Measurements from ENCODE around the gene UPF2.

The UPF2 gene

DNA sequence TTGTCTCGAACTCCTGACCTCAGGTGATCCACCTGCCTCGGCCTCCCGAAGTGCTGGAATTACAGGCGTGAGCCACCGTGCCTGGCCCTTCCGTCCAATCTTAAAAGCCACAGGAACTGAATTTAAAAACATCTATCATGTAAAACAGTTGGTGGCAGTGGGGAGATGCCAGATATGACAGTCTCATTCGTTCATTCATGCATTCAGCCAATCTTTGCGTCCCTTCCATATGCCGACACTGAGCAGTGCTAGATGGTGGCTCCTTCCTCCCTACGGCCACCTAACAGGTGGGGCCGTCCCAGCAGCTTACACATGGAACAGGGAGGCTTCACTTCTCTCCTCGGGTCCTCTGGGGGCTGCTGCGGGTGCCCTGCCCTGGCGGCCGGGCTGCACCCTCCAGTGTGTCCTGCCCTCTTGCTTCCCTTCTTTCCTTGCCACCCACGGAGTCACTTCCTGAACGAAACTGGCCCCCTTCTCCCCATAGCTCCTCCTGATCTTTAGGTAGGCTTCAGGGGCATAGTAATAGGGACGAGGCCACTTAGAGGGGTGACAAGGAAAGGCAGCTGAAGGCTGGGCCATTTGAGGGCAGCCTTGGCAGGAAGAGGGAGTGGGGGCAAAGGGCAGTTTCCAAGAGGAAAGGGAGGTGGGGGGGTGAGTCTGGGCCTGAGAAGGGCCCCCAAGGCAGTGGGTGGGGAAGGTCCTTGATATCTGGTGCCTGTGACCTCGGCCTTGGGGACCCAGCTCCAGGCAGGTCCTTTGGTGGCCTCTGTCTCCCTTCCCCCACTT lies 165.6 kb downstream of the UPF2 start:
- FAIRE-seq = no peak
- no peak for DNase-seq (ENCODE audit: insufficient read length, low spot score)
- TF ChIP-seq, protein P1, sequence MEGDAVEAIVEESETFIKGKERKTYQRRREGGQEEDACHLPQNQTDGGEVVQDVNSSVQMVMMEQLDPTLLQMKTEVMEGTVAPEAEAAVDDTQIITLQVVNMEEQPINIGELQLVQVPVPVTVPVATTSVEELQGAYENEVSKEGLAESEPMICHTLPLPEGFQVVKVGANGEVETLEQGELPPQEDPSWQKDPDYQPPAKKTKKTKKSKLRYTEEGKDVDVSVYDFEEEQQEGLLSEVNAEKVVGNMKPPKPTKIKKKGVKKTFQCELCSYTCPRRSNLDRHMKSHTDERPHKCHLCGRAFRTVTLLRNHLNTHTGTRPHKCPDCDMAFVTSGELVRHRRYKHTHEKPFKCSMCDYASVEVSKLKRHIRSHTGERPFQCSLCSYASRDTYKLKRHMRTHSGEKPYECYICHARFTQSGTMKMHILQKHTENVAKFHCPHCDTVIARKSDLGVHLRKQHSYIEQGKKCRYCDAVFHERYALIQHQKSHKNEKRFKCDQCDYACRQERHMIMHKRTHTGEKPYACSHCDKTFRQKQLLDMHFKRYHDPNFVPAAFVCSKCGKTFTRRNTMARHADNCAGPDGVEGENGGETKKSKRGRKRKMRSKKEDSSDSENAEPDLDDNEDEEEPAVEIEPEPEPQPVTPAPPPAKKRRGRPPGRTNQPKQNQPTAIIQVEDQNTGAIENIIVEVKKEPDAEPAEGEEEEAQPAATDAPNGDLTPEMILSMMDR (IDR thresholded peaks at IDR 0.05; ENCODE audit: insufficient read depth, missing control alignments) = no peak

DNA sequence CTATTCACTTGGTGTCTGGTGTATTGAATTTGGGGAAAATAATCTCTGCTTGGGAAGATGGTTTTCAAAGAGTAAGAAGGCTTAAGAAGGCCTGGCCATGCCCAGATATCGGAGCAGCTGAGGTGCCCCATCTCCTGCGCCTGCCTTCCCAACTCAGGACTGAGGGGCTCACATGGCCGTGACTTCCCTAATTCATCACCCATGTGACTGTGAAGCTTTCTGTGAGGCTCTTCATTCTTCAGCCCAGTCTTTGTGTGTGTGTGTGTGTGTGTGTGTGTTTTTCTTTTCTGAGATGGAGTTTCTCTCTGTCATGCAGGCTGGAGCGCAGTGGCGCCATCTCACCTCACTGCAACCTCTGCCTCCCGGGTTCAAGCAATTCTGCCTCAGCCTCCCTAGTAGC lies 166.3 kb downstream of the UPF2 start:
- FAIRE-seq (no peak), DNase-seq (ENCODE audit: insufficient read length, low spot score) (no peak)
- TF ChIP-seq, protein P1 (IDR thresholded peaks at IDR 0.05; ENCODE audit: insufficient read depth, missing control alignments) = no peak

DNA sequence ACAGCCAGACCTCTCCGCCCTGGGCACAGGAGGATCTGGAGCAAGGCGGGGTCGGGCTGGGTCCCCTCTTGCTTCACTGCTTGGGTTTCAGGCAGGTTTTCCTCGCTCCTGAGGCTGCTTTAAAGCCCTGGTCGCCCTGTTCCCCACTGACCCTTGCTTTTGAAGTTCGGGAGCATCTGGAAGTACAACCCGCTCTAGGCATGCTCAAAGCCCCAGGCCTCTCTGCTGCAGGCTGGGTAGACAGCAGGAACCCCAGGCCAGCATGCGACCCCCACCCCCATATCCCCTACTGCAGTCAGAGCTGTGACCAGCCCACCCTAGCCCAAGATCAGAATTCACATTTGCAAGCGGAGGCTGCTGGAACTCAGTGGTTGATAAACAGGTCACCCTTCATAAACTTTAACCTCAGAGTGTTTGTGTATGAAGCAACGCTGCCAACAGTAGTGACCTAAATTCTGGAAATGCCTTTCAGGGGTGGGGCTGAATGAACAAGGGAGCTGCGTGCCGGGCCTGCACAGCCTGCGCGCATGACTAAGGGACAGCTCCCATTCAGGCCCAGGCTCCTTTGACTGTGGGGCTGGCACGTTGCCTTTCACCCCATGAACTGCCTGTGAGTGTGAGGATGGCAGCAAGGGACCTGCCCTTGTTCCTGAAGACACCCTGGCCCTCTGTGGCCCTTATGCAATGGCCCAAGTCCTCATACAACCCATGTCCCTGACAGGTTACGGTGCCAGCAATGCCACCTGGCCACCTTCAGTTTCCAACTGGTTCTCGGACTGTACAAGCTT lies 166.9 kb downstream of the UPF2 start:
- FAIRE-seq (no peak), DNase-seq (ENCODE audit: insufficient read length, low spot score) (no peak)
- TF ChIP-seq, protein P1 (IDR thresholded peaks at IDR 0.05; ENCODE audit: insufficient read depth, missing control alignments) = no peak

DNA sequence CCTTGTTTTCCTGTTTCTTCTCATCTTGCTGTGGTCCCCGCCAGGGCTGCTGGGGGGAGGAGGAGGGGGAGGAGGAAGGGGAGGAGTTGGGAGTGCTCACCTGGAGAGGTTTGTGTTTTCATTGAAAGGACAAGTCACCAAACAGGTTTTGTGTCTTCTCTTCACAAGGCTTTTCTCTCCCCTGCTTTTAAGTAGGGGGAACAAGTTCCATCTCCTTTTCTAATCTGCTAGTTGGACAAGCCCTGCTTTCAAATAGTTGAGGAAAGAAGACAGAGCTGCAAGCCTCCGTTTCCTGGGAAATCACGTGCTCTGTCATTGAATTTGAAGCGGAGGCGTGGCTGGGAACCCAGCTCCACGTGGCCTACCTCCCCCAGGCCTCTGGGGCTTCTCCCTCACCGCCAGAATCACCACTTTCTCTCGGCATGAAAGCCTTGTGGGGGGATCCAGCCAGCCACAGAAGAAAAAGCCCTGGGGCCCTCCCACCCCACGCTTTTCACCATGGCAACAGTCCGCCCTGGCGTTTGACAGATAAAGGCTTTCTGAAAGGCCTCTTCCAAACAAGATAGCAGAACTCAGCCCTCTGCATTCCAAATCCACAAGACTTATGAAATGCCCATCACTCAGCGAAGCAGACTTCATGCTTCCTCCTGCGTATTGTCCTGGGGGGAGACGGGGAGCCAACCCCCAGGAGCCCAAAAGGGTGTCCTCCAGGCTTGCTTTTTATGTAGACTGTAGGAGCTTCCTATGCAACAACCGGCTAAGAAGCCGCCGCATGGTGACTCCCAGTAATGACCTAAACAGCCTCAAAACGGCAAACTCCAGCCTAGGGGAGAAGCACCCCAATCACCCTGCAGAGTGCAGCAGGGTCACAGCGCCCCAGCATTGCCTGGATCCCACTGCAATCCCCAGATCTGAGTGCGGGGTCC lies 167.8 kb downstream of the UPF2 start:
- DNase-seq (ENCODE audit: insufficient read length, low spot score) (no peak), FAIRE-seq (no peak)
- TF ChIP-seq, protein P1 (IDR thresholded peaks at IDR 0.05; ENCODE audit: insufficient read depth, missing control alignments) = no peak

DNA sequence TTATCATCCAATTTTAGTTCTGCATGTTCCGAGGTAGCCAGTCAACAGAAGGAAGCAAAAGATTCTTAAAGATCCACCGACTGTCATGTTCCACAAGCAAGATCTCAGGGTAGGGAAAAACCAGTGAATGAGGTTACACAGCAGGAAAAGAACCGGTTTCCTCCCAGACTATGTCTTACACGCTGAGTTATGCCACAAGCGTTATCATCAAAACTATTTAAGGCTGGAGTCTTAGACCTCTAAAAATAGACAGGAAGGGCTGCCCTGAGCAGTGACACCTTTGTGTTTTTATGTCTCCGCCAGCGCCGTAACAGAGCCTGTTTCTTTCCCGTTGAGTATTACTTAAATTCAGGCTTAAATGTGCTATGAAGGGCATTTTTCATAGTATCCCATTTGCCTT lies 171.1 kb downstream of the UPF2 start:
- FAIRE-seq = no peak
- DNase-seq (ENCODE audit: insufficient read length, low spot score) = no peak
- TF ChIP-seq, protein P1 (IDR thresholded peaks at IDR 0.05; ENCODE audit: insufficient read depth, missing control alignments) = no peak

DNA sequence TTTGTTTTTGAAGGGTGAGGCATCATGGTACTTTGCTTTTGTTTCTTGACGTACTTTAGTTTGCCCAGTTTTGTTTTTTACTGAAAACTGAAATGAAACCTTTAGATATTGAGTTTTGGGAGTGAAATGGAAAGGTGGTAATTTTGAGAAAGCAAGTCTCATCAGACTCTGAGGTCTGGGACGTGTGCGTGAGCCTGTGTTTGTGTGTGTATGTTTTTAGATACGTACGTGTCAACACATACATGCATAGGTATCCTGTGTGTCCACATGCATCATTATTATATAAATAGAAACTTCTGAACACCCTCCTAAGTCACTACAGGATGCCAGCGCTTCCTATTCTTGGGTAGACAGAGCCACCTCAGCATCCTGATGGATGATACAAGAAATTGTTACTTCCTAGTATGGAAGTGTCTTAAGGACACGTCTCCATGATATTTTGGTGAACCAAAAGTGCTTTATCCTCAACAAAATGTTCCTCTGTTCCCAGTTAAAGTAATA lies 171.7 kb downstream of the UPF2 start:
- FAIRE-seq = no peak
- TF ChIP-seq, protein P1 (IDR thresholded peaks at IDR 0.05; ENCODE audit: insufficient read depth, missing control alignments) = no peak
- DNase-seq (ENCODE audit: insufficient read length, low spot score) = no peak

All from D721Med (cell line).